HepG2 (cell line): ENCODE measurements around the gene RPL23. TPM values are rescaled to one million over a fixed set of nuclear protein-coding genes. Genes with fewer than 3 reads are reported as not detected.

Experiments
- BRCA1 ChIP-seq: sonication (generic); formaldehyde crosslinking; IDR thresholded peaks from 2 replicates; pipeline ENCODE4 v1.4.0; 2020; ENCODE audit warnings: missing genetic modification reagents
- CEBPG ChIP-seq: IDR thresholded peaks from 2 replicates; pipeline ENCODE4 v1.6.1; 2016
- ETV5 ChIP-seq: IDR thresholded peaks from 2 replicates; pipeline ENCODE4 v1.6.1; 2018; ENCODE audit warnings: missing biosample characterization, missing genetic modification reagents, inconsistent platforms, borderline replicate concordance
- HMGA1 ChIP-seq: sonication (generic); formaldehyde crosslinking; conservative IDR thresholded peaks from 2 replicates; pipeline ENCODE4 v1.4.0; 2020; ENCODE audit warnings: missing genetic modification reagents
- HNRNPUL1 ChIP-seq: fragments of 200-400 bp; formaldehyde crosslinking; IDR thresholded peaks from 2 replicates; pipeline ENCODE4 v1.6.1; 2017; ENCODE audit warnings: low read depth, mild to moderate bottlenecking, low read length, moderate library complexity
- HOXD1 ChIP-seq: sonication (generic); formaldehyde crosslinking; IDR thresholded peaks from 2 replicates; pipeline ENCODE4 v1.5.0; 2020; ENCODE audit warnings: missing genetic modification reagents
- ISX ChIP-seq: sonication (generic); formaldehyde crosslinking; conservative IDR thresholded peaks from 2 replicates; pipeline ENCODE4 v1.5.0; 2020; ENCODE audit warnings: missing genetic modification reagents
- KDM6A ChIP-seq: IDR thresholded peaks from 2 replicates; pipeline ENCODE4 v1.6.1; 2016; ENCODE audit warnings: low read depth
- MBD4 ChIP-seq: IDR thresholded peaks from 2 replicates; pipeline ENCODE4 v1.6.1; 2012; ENCODE audit warnings: low read length, inconsistent platforms, borderline replicate concordance
- MED8 ChIP-seq: sonication (generic); formaldehyde crosslinking; IDR thresholded peaks from 2 replicates; pipeline ENCODE4 v1.8.1; 2023; ENCODE audit warnings: mild to moderate bottlenecking, missing genetic modification reagents; ENCODE audit not compliant: insufficient replicate concordance
- MXD4 ChIP-seq: IDR thresholded peaks from 2 replicates; pipeline ENCODE4 v1.6.1; 2016; ENCODE audit warnings: mild to moderate bottlenecking, missing biosample characterization, missing genetic modification reagents
- PHB2 ChIP-seq: fragments of 450-650 bp; IDR thresholded peaks from 2 replicates; pipeline ENCODE4 v1.6.1; 2018; ENCODE audit not compliant: partially characterized antibody
- PHF8 ChIP-seq: sonication (generic); formaldehyde crosslinking; IDR thresholded peaks from 2 replicates; pipeline ENCODE4 v1.5.0; 2020; ENCODE audit warnings: missing genetic modification reagents
- RBM22 ChIP-seq: fragments of 200-400 bp; formaldehyde crosslinking; optimal IDR thresholded peaks from 2 replicates; pipeline ENCODE3; 2017; ENCODE audit warnings: mild to moderate bottlenecking, low read length, moderate library complexity
- RFX3 ChIP-seq: IDR thresholded peaks from 2 replicates; pipeline ENCODE4 v1.6.1; 2016; ENCODE audit warnings: missing biosample characterization, missing genetic modification reagents
- ZNF230 ChIP-seq: sonication (generic); formaldehyde crosslinking; IDR thresholded peaks from 2 replicates; pipeline ENCODE4 v1.4.0; 2020; ENCODE audit warnings: mild to moderate bottlenecking, missing genetic modification reagents
- ZNF713 ChIP-seq: sonication (generic); formaldehyde crosslinking; IDR thresholded peaks from 2 replicates; pipeline ENCODE4 v1.4.0; 2020; ENCODE audit warnings: mild to moderate bottlenecking, missing genetic modification reagents
- ZNF839 ChIP-seq: sonication (generic); formaldehyde crosslinking; IDR thresholded peaks from 2 replicates; pipeline ENCODE4 v1.4.0; 2020; ENCODE audit warnings: missing genetic modification reagents, mild to moderate bottlenecking, borderline replicate concordance
- polyA plus RNA-seq, 8 experiments: library from polyadenylated mRNA; depleted of rRNA in 3 of 8; stranded (reverse) in 7 of 8; unstranded in 1 of 8; fragments of >200 nt; fragmentation: Illumina TruSeq in 4 of 8; extraction: Trizol in 4 of 8; gene quantifications; 2 replicates each; pipeline versions ENCODE4 v1.2.1 to v1.2.3, GENCODE V29; 2011 to 2016; ENCODE audit warnings: low read depth in 4 of 8, missing spikeins in 1 of 8, mixed read lengths in 1 of 8; ENCODE audit not compliant: insufficient read depth in 1 of 8
- total RNA-seq, 5 experiments: library from RNA; depleted of rRNA; stranded (reverse); fragments of >200 nt; fragmentation: Illumina TruSeq; extraction: Trizol; gene quantifications; 2 replicates each; pipeline ENCODE4 v1.2.3, GENCODE V29; 2016; ENCODE audit warnings: low read depth in 1 of 5
- TF ChIP-seq, protein P1 (sequence below): sonication (generic); formaldehyde crosslinking; IDR thresholded peaks from 2 replicates; pipeline ENCODE4 v1.4.0; 2020; ENCODE audit warnings: missing genetic modification reagents
- TF ChIP-seq, protein P2 (sequence below): sonication (generic); formaldehyde crosslinking; IDR thresholded peaks from 2 replicates; pipeline ENCODE4 v1.5.1; 2020; ENCODE audit warnings: mild to moderate bottlenecking, missing genetic modification reagents, moderate library complexity
- TF ChIP-seq, protein P3 (sequence below): sonication (generic); formaldehyde crosslinking; IDR thresholded peaks from 2 replicates; pipeline ENCODE4 v1.5.0; 2020; ENCODE audit warnings: missing genetic modification reagents, mild to moderate bottlenecking, borderline replicate concordance
- TF ChIP-seq, protein P4 (sequence below): IDR thresholded peaks from 2 replicates; pipeline ENCODE4 v1.6.1; 2016; ENCODE audit warnings: low read depth, control low read depth

RPL23 gene
- total and polyA plus RNA-seq, 2 of the 13 experiments (the other 11 are each of a cell fraction or from before 2014, with no cell fraction given), result 2,790 to 4,860 TPM

DNA sequence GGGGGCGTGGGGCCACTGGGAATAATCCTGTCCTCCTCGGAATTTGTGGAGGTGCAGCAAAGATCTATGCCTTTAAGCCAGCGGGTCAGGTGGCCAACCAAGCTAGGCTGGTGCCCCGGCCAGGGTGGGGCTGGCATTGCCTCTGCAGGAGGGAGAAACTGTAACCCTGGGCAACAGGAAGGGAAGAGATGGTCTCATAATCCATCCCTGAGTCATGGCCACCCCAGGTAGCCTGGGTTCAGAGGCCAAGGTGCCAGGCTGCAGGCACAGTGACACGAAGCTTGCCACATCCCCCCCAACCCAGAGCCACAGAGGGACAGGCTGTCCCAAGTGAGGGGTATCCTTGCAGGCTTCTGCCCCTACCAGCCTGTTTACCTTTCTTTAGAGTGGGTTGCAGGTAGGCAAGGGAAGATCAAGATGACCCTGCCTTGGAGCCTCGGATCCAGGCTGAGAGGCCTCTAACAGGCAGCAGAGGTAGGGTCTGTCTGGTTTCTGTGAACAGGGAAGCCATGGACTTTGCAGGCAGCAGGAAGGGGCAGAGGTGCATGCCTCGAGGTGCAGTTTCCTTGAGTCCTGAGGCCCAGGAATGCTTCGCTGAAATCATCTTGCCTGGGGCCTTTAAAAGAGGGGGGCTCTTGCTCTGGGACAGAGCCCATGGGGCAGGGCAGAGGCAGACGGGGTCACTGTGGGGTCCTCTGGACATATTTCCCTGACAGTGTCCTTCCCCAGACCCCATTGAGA lies 20.3 kb upstream of the RPL23 start (continued):
- TF ChIP-seq, protein P1, sequence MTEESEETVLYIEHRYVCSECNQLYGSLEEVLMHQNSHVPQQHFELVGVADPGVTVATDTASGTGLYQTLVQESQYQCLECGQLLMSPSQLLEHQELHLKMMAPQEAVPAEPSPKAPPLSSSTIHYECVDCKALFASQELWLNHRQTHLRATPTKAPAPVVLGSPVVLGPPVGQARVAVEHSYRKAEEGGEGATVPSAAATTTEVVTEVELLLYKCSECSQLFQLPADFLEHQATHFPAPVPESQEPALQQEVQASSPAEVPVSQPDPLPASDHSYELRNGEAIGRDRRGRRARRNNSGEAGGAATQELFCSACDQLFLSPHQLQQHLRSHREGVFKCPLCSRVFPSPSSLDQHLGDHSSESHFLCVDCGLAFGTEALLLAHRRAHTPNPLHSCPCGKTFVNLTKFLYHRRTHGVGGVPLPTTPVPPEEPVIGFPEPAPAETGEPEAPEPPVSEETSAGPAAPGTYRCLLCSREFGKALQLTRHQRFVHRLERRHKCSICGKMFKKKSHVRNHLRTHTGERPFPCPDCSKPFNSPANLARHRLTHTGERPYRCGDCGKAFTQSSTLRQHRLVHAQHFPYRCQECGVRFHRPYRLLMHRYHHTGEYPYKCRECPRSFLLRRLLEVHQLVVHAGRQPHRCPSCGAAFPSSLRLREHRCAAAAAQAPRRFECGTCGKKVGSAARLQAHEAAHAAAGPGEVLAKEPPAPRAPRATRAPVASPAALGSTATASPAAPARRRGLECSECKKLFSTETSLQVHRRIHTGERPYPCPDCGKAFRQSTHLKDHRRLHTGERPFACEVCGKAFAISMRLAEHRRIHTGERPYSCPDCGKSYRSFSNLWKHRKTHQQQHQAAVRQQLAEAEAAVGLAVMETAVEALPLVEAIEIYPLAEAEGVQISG (CRISPR knock-in tag), result no peak
- TF ChIP-seq MBD4, result no peak
- no peak for TF ChIP-seq MED8 (CRISPR knock-in tag)
- TF ChIP-seq ETV5 (CRISPR knock-in tag), result 0 out of 2 replicates have a peak, but pooled peaks have one; percentile 8
- no peak for TF ChIP-seq BRCA1 (CRISPR knock-in tag)
- no peak for TF ChIP-seq ZNF713 (CRISPR knock-in tag)
- peak; percentile 47; the same call in 1 of the 2 replicates for TF ChIP-seq RFX3 (CRISPR knock-in tag)
- no peak for TF ChIP-seq MXD4 (CRISPR knock-in tag)
- TF ChIP-seq HMGA1 (CRISPR knock-in tag), result no peak
- no peak for TF ChIP-seq ZNF839 (CRISPR knock-in tag)
- TF ChIP-seq, protein P2, sequence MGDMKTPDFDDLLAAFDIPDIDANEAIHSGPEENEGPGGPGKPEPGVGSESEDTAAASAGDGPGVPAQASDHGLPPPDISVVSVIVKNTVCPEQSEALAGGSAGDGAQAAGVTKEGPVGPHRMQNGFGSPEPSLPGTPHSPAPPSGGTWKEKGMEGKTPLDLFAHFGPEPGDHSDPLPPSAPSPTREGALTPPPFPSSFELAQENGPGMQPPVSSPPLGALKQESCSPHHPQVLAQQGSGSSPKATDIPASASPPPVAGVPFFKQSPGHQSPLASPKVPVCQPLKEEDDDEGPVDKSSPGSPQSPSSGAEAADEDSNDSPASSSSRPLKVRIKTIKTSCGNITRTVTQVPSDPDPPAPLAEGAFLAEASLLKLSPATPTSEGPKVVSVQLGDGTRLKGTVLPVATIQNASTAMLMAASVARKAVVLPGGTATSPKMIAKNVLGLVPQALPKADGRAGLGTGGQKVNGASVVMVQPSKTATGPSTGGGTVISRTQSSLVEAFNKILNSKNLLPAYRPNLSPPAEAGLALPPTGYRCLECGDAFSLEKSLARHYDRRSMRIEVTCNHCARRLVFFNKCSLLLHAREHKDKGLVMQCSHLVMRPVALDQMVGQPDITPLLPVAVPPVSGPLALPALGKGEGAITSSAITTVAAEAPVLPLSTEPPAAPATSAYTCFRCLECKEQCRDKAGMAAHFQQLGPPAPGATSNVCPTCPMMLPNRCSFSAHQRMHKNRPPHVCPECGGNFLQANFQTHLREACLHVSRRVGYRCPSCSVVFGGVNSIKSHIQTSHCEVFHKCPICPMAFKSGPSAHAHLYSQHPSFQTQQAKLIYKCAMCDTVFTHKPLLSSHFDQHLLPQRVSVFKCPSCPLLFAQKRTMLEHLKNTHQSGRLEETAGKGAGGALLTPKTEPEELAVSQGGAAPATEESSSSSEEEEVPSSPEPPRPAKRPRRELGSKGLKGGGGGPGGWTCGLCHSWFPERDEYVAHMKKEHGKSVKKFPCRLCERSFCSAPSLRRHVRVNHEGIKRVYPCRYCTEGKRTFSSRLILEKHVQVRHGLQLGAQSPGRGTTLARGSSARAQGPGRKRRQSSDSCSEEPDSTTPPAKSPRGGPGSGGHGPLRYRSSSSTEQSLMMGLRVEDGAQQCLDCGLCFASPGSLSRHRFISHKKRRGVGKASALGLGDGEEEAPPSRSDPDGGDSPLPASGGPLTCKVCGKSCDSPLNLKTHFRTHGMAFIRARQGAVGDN, result peak; percentile 51
- no peak for TF ChIP-seq ZNF230 (CRISPR knock-in tag)
- no peak for TF ChIP-seq KDM6A (CRISPR knock-in tag)
- TF ChIP-seq, protein P3, sequence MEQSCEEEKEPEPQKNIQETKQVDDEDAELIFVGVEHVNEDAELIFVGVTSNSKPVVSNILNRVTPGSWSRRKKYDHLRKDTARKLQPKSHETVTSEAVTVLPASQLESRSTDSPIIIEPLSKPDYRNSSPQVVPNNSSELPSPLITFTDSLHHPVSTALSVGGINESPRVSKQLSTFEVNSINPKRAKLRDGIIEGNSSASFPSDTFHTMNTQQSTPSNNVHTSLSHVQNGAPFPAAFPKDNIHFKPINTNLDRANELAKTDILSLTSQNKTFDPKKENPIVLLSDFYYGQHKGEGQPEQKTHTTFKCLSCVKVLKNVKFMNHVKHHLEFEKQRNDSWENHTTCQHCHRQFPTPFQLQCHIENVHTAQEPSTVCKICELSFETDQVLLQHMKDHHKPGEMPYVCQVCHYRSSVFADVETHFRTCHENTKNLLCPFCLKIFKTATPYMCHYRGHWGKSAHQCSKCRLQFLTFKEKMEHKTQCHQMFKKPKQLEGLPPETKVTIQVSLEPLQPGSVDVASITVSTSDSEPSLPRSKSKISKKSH (CRISPR knock-in tag), result peak; percentile 30; the same call in 1 of the 2 replicates
- TF ChIP-seq, protein P4, sequence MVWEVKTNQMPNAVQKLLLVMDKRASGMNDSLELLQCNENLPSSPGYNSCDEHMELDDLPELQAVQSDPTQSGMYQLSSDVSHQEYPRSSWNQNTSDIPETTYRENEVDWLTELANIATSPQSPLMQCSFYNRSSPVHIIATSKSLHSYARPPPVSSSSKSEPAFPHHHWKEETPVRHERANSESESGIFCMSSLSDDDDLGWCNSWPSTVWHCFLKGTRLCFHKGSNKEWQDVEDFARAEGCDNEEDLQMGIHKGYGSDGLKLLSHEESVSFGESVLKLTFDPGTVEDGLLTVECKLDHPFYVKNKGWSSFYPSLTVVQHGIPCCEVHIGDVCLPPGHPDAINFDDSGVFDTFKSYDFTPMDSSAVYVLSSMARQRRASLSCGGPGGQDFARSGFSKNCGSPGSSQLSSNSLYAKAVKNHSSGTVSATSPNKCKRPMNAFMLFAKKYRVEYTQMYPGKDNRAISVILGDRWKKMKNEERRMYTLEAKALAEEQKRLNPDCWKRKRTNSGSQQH, result no peak
- TF ChIP-seq PHB2, result no peak
- TF ChIP-seq HNRNPUL1, result no peak
- TF ChIP-seq PHF8, result no peak
- no peak for TF ChIP-seq HOXD1 (CRISPR knock-in tag)
- TF ChIP-seq CEBPG (CRISPR knock-in tag), result no peak
- TF ChIP-seq RBM22, result peak; percentile 43
- no peak for TF ChIP-seq ISX (CRISPR knock-in tag)
